GM23248 (cell line): ENCODE results near the gene INTS7. TPM values are rescaled to one million over a fixed set of nuclear protein-coding genes. Genes with fewer than 3 reads are reported as not detected.

Experiments
- DNase-seq: peaks from one replicate; pipeline ENCODE4 v3.0.0-alpha.2; 2015
- H2AFZ ChIP-seq: fragments of 200-600 bp; sonication (generic); 2 replicates; pipeline ENCODE4 v1.6.1; 2016; ENCODE audit warnings: antibody characterized with exemption
- H3F3A ChIP-seq: fragments of 200-600 bp; sonication (generic); 2 replicates; pipeline ENCODE4 v1.6.1; 2016; ENCODE audit warnings: mild to moderate bottlenecking, antibody characterized with exemption, mixed run types; ENCODE audit not compliant: insufficient read depth
- H3K27ac ChIP-seq: fragments of 200-600 bp; sonication (generic); 2 replicates; pipeline ENCODE4 v1.5.1; 2016; ENCODE audit warnings: mild to moderate bottlenecking
- H3K27me3 ChIP-seq: fragments of 200-600 bp; sonication (generic); replicated peaks from 2 replicates; pipeline ENCODE4 v1.6.1; 2016; ENCODE audit warnings: mild to moderate bottlenecking; ENCODE audit not compliant: insufficient read depth
- H3K36me3 ChIP-seq: fragments of 200-600 bp; sonication (generic); 2 replicates; pipeline ENCODE4 v1.6.1; 2016; ENCODE audit warnings: low read depth, mild to moderate bottlenecking
- H3K4me1 ChIP-seq: fragments of 200-600 bp; sonication (generic); 2 replicates; pipeline ENCODE4 v1.6.1; 2016; ENCODE audit warnings: mild to moderate bottlenecking; ENCODE audit not compliant: insufficient read depth
- H3K4me2 ChIP-seq: fragments of 200-600 bp; sonication (generic); one replicate; pipeline ENCODE4 v1.6.1; 2016; ENCODE audit warnings: mild to moderate bottlenecking; ENCODE audit not compliant: unreplicated experiment
- H3K4me3 ChIP-seq: fragments of 200-600 bp; sonication (generic); 2 replicates; pipeline ENCODE4 v1.5.1; 2016; ENCODE audit warnings: mild to moderate bottlenecking
- H3K79me2 ChIP-seq: fragments of 200-600 bp; sonication (generic); 2 replicates; pipeline ENCODE4 v1.6.1; 2016; ENCODE audit warnings: mild to moderate bottlenecking; ENCODE audit not compliant: insufficient read depth
- H3K9ac ChIP-seq: fragments of 200-600 bp; sonication (generic); 2 replicates; pipeline ENCODE4 v1.6.1; 2016; ENCODE audit warnings: mild to moderate bottlenecking
- H3K9me2 ChIP-seq: fragments of 200-600 bp; sonication (generic); 2 replicates; pipeline ENCODE4 v1.6.1; 2016; ENCODE audit warnings: mixed run types, mild to moderate bottlenecking, moderate library complexity; ENCODE audit not compliant: insufficient read depth
- H3K9me3 ChIP-seq: fragments of 200-600 bp; sonication (generic); one replicate; pipeline ENCODE4 v1.6.1; 2017; ENCODE audit warnings: low read depth
- H4K20me1 ChIP-seq: fragments of 200-600 bp; sonication (generic); 2 replicates; pipeline ENCODE4 v1.6.0; 2016; ENCODE audit not compliant: insufficient read depth
- EZH2 ChIP-seq: fragments of 200-600 bp; sonication (generic); IDR thresholded peaks from 2 replicates; pipeline ENCODE4 v1.6.1; 2018; ENCODE audit warnings: antibody characterized with exemption, mild to moderate bottlenecking; ENCODE audit not compliant: insufficient read depth, poor library complexity, severe bottlenecking
- EZH2phosphoT487 ChIP-seq: fragments of 200-600 bp; sonication (generic); IDR thresholded peaks from 2 replicates; pipeline ENCODE4 v1.6.1; 2018; ENCODE audit warnings: antibody characterized with exemption, moderate library complexity, mild to moderate bottlenecking, low read depth; ENCODE audit not compliant: insufficient read depth
- WGBS, 2 experiments: methylation state at CpG; one replicate each; pipeline ENCODE4 v1.1.6; 2015 to 2017; ENCODE audit warnings: low lambda C conversion rate in 2 of 2, low coverage in 1 of 2; ENCODE audit errors: missing lambda C conversion rate in 2 of 2; 5-methylcytosine and 5-hydroxymethylcytosine counted together
- in situ Hi-C: fragments of 300-500 bp; cut with MboI; formaldehyde crosslinking; loops from 2 replicates; pipeline ENCODE4 v1.15.0; 2020
- polyA plus RNA-seq: library from polyadenylated mRNA; unstranded; fragments of >200 nt; fragmentation: Nextera tagmentation; extraction: Ambion mirVana; gene quantifications from 2 replicates; pipeline ENCODE4 v1.2.1, GENCODE V29; 2016
- total RNA-seq: library from RNA; depleted of rRNA; stranded (reverse); fragments of >200 nt; shearing (Covaris generic); gene quantifications from 2 replicates; pipeline ENCODE4 v1.2.3, GENCODE V29; 2014

Gene INTS7
- total and polyA plus RNA-seq, 2 experiments from 2014 or later, result 9.8 to 12.1 TPM

DNA sequence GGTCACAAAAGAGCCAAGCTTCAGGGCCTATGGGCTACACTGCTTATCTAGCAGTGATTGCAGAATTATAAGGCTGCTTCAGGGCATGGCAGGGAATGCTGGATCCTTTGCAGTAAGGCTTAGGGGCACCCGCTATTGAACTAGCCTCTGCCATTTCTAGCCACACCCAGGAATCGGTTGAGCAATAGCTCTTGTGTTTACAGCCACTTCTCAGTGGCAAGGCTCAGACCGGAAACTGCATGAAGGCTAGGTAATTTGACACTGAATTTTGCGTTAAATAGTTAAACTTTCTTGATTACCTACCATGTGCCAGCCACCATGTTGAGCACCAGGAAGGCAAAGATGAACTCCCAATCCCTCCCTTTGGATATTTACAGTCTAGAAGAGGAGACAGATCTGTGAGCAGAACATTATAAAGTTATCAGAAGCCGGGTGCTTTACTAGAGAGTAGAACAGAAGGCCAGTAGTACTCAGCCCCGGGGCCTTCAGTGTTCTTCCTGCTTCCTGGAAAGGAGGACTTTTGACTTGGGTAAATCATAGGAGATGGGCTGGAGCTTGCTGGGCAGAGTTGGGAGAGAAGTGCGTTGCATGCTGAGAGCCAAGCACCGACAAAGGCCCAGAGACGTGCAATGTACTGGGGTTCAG lies 106.2 kb downstream of the INTS7 start:
- TF ChIP-seq EZH2 (no peak), EZH2phosphoT487 (no peak)
- no peak overlapping the region for H3K27ac ChIP-seq
- H4K20me1 ChIP-seq, result no peaks in the 10 kb centered on the region
- no peaks in the 10 kb centered on the region for H3K36me3 ChIP-seq
- H3K4me3 ChIP-seq, result no peak overlapping the region
- peak; percentile 24 for DNase-seq
- no peaks in the 10 kb centered on the region for H3K4me1 ChIP-seq
- in situ Hi-C loops, result no loop called here
- no peaks in the 10 kb centered on the region for H3K9me2 ChIP-seq
- WGBS, 2 experiments, result 64 to 65% methylated on average over 9 of the region's 9 CpGs
- no peaks in the 10 kb centered on the region for H3K9me3 ChIP-seq
- H3F3A ChIP-seq, result no peaks in the 10 kb centered on the region
- no peak overlapping the region for H3K4me2 ChIP-seq
- no peaks in the 10 kb centered on the region for H3K79me2 ChIP-seq
- H3K9ac ChIP-seq, result no peak overlapping the region
- H2AFZ ChIP-seq, result peak overlapping the region; percentile 60; the same call in 1 of the 2 replicates
- no peaks in the 10 kb centered on the region for H3K27me3 ChIP-seq

DNA sequence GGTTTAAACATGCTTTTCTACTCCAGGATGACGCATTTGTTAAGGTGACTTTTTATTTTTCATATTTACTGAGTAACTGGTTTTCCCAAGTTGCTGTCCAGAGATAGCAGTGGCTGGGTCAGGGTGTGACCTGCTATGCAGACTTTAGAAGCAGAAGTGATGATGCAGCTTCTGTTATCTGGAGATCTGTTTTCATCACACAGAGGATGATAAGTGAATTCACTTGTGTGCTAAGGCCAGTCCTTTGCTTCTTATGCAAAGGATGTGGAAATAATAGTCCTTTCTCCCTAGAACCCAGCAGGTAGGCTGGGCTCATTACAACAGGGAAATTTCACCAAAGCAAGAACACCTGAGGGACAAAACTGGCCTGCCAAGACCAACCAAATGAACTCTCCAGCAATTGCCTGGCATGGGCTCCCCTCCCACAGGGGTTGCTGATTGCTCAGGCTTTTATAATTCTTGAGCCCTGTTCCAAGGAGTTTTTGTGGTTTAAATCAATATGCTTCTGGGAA lies 107.0 kb downstream of the INTS7 start:
- peak overlapping the region; percentile 60; the same call in 1 of the 2 replicates for H2AFZ ChIP-seq
- no peaks in the 10 kb centered on the region for H3K36me3 ChIP-seq
- H3K9ac ChIP-seq, result no peak overlapping the region
- no peaks in the 10 kb centered on the region for H3K27me3 ChIP-seq
- TF ChIP-seq EZH2phosphoT487 (no peak), EZH2 (no peak)
- no peak overlapping the region for H3K4me3 ChIP-seq
- WGBS, 2 experiments, result 86 to 88% methylated on average over 1 of the region's 1 CpG
- no peak overlapping the region for H3K27ac ChIP-seq
- in situ Hi-C loops, result no loop called here
- H3F3A ChIP-seq, result no peaks in the 10 kb centered on the region
- no peaks in the 10 kb centered on the region for H4K20me1 ChIP-seq
- no peak overlapping the region for H3K4me2 ChIP-seq
- H3K9me3 ChIP-seq, result no peaks in the 10 kb centered on the region
- H3K79me2 ChIP-seq, result no peaks in the 10 kb centered on the region
- no peaks in the 10 kb centered on the region for H3K4me1 ChIP-seq
- no peak for DNase-seq
- H3K9me2 ChIP-seq, result no peaks in the 10 kb centered on the region

DNA sequence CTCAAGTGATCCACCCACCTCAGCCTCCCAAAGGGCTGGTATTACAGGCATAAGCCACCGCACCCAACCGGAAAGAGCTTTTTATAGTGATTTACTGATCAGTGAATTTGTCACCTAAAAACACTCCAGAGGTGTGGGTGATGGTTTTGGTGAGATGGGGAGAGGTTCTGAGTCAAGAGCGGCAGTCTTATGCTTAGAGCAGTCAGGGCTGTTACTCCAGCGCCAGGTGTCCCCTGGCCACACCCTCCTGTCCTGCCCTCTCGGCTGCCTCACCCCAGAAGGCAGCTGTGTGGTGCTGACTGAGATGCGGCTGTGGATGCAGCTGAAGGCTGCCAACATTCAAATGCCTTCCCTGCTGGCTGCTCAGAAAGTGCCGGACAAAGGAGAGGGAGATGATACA lies 110.3 kb downstream of the INTS7 start:
- Histone ChIP-seq H3K79me2 (no peaks in the 10 kb centered on the region), H3K9me3 (no peaks in the 10 kb centered on the region), H3K27ac (no peak overlapping the region), H3K9ac (no peak overlapping the region), H3K9me2 (no peaks in the 10 kb centered on the region), H3K36me3 (no peaks in the 10 kb centered on the region), H3K27me3 (no peaks in the 10 kb centered on the region), H3F3A (peaks cover 4% of the 10 kb centered on the region; the same call in 1 of the 2 replicates), H3K4me1 (peaks cover 9% of the 10 kb centered on the region), H3K4me2 (no peak overlapping the region), H3K4me3 (no peak overlapping the region), H2AFZ (no peak overlapping the region), H4K20me1 (no peaks in the 10 kb centered on the region)
- TF ChIP-seq EZH2 (no peak), EZH2phosphoT487 (no peak)
- in situ Hi-C loops, result no loop called here
- DNase-seq, result no peak
- 54 to 59% methylated on average over 7 of the region's 7 CpGs for WGBS, 2 experiments

DNA sequence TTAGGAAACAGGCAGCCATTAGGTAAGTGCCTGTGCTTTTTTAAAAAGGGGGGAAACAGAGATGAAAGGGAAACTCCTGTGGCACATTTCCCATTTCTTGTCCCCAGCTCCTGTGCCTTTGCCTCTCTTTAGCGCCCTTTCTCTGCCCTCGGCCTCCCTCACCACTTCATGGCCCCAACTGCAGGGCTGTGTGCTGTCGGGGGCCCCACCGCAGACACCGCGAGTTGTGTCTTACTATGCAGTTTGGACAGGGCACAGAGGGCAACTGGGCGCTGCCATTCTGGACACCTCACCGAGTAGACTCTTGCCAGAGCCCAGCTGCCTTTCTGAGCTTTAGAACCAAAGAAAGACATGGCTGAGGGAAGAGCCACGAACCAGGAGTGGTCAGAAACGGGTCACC lies 111.1 kb downstream of the INTS7 start:
- Histone ChIP-seq H3K79me2 (no peaks in the 10 kb centered on the region), H3K4me3 (no peak overlapping the region), H3K36me3 (no peaks in the 10 kb centered on the region), H3K9me2 (no peaks in the 10 kb centered on the region), H3K27me3 (no peaks in the 10 kb centered on the region), H3K9ac (no peak overlapping the region), H3K9me3 (no peaks in the 10 kb centered on the region), H2AFZ (no peak overlapping the region), H3K4me2 (no peak overlapping the region), H4K20me1 (no peaks in the 10 kb centered on the region), H3K27ac (no peak overlapping the region), H3F3A (peaks cover 4% of the 10 kb centered on the region; the same call in 1 of the 2 replicates), H3K4me1 (peaks cover 14% of the 10 kb centered on the region)
- WGBS, 2 experiments, result 66 to 68% methylated on average over 10 of the region's 10 CpGs
- no peak for DNase-seq
- TF ChIP-seq EZH2phosphoT487 (no peak), EZH2 (no peak)
- in situ Hi-C loops, result no loop called here

DNA sequence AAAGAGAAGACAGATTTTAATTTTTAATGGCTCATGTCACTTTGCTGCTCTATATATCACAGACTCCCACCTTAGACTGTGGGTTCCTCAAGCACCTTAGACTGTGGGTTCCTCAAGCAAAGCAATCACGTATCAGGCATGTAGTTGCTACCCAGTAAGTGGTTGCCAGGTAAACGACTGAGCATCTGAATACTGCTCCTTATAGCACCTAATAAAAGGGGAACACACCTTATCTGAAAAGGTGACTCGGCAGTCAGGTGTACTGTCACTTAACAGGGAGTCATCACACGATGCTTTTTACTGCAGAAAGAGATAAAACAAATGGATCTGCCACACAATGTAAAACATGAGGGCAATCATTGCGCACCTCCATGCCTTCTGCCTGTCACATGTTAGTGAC lies 112.3 kb downstream of the INTS7 start:
- Histone ChIP-seq H3K27ac (no peak overlapping the region), H2AFZ (no peak overlapping the region), H4K20me1 (no peaks in the 10 kb centered on the region), H3K27me3 (no peaks in the 10 kb centered on the region), H3K79me2 (no peaks in the 10 kb centered on the region), H3K4me2 (no peak overlapping the region), H3K36me3 (no peaks in the 10 kb centered on the region), H3F3A (peaks cover 9% of the 10 kb centered on the region), H3K9ac (no peak overlapping the region), H3K9me3 (no peaks in the 10 kb centered on the region), H3K9me2 (no peaks in the 10 kb centered on the region), H3K4me3 (no peak overlapping the region), H3K4me1 (peaks cover 22% of the 10 kb centered on the region)
- no peak for TF ChIP-seq EZH2phosphoT487
- TF ChIP-seq EZH2, result no peak
- 58 to 66% methylated on average over 5 of the region's 5 CpGs for WGBS, 2 experiments
- no peak for DNase-seq
- in situ Hi-C loops, result no loop called here
